Kidney (tissue), 14 donors: ENCODE measurements around the gene MYRFL. TPM values are rescaled to one million over a fixed set of nuclear protein-coding genes. Genes with fewer than 3 reads are reported as not detected.

ENCODE experiments used
- DNase-seq, 5 donors: peaks; one replicate each; pipeline ENCODE4 v3.0.0-alpha.2; 2013 to 2020
- FAIRE-seq: peaks from 2 replicates; lab custom pipeline; 2012; peaks lifted over from hg19 to GRCh38; lab: Jason Lieb, UNC
- H3K27ac ChIP-seq, 2 donors: one replicate each; pipeline ENCODE4 v1.7.0; 2013; ENCODE audit warnings: low read depth in 2 of 2, low read length in 2 of 2, inconsistent platforms in 1 of 2
- H3K27me3 ChIP-seq: one replicate; pipeline ENCODE4 v1.7.1; 2013; ENCODE audit warnings: low read length, inconsistent platforms; ENCODE audit not compliant: control insufficient read depth, insufficient read depth
- H3K36me3 ChIP-seq, 3 donors: one replicate each; pipeline versions ENCODE4 v1.7.0 to v1.7.1; 2013; ENCODE audit warnings: low read length in 3 of 3, control low read depth in 1 of 3, inconsistent platforms in 1 of 3; ENCODE audit not compliant: insufficient read depth in 3 of 3, control insufficient read depth in 2 of 3
- H3K4me1 ChIP-seq, 3 donors: one replicate each; pipeline versions ENCODE4 v1.7.0 to v1.7.1; 2013; ENCODE audit warnings: low read length in 3 of 3, inconsistent platforms in 1 of 3, low read depth in 1 of 3; ENCODE audit not compliant: control insufficient read depth in 2 of 3, insufficient read depth in 2 of 3
- H3K4me3 ChIP-seq, 3 donors: one replicate each; pipeline versions ENCODE4 v1.7.0 to v1.8.1; 2013; ENCODE audit warnings: low read length in 3 of 3, control low read depth in 1 of 3, inconsistent platforms in 1 of 3
- H3K9ac ChIP-seq, 3 donors: one replicate each; pipeline versions ENCODE4 v1.7.0 to v1.7.1; 2013; ENCODE audit warnings: low read length in 3 of 3, control low read depth in 1 of 3, inconsistent platforms in 1 of 3
- H3K9me3 ChIP-seq, 3 donors: one replicate each; pipeline versions ENCODE4 v1.7.0 to v1.7.1; 2013; ENCODE audit warnings: low read length in 3 of 3, control low read depth in 1 of 3, inconsistent platforms in 1 of 3; ENCODE audit not compliant: control insufficient read depth in 2 of 3, insufficient read depth in 1 of 3
- CTCF ChIP-seq: IDR thresholded peaks from 3 replicates; pipeline ENCODE4 v1.5.1; 2012; ENCODE audit warnings: mild to moderate bottlenecking, moderate library complexity, borderline replicate concordance; ENCODE audit not compliant: insufficient read depth; ENCODE audit errors: extremely low read depth
- intact Hi-C: fragments of 100-400 bp; cut with DNase I; formaldehyde crosslinking; loops from one replicate; pipeline ENCODE4 v1.11.1; 2022
- polyA plus RNA-seq: library from polyadenylated mRNA; stranded (reverse); fragments of 350-450 nt; fragmentation: Illumina TruSeq; extraction: RNeasy Lipid Tissue Mini Kit (QIAGEN cat#74804); gene quantifications from one replicate; pipeline ENCODE4 v1.2.3, GENCODE V29; 2014; ENCODE audit warnings: low read depth, low replicate concordance; ENCODE audit not compliant: insufficient read depth
- total RNA-seq: library from RNA; stranded (reverse); fragmentation: NEBNext Ultra II Directional; extraction: Animal tissue kit (Norgen Biotek cat#: 25700); gene quantifications from one replicate; pipeline ENCODE4 v1.2.1, GENCODE V29; 2021
- donor health status: control.
- donor health status: control.
- donor health status: control.
- donor health status: control.
- donor health status: control.
- donor health status: DM: yes; HTN: yes; CAD: no.
- donor health status: Normal renal cell carcinoma (clear cell type).

MYRFL gene
- total and polyA plus RNA-seq, 2 donors from 2014 or later = 0.82 to 1.6 TPM

GRCh38 chr12:69932154-69932553, 107.1 kb downstream of the MYRFL start:
- Histone ChIP-seq H3K4me1 (no peaks in the 10 kb centered on the region), H3K4me3 (no peak overlapping the region), H3K27me3 (no peaks in the 10 kb centered on the region), H3K9ac (no peak overlapping the region), H3K9me3 (no peaks in the 10 kb centered on the region), H3K36me3 (no peaks in the 10 kb centered on the region), H3K27ac (no peak overlapping the region)
- intact Hi-C loops = no loop called here
- TF ChIP-seq CTCF = no peak
- DNase-seq = no peak
- FAIRE-seq = no peak

GRCh38 chr12:69932676-69933552, 107.9 kb downstream of the MYRFL start:
- Histone ChIP-seq H3K4me1 (no peaks in the 10 kb centered on the region), H3K27me3 (no peaks in the 10 kb centered on the region), H3K9ac (no peak overlapping the region), H3K4me3 (no peak overlapping the region), H3K36me3 (no peaks in the 10 kb centered on the region), H3K9me3 (no peaks in the 10 kb centered on the region), H3K27ac (no peak overlapping the region)
- intact Hi-C loops = no loop called here
- FAIRE-seq = no peak
- no peak for TF ChIP-seq CTCF
- DNase-seq = peak in 1 of 5 donors; percentile 30

GRCh38 chr12:69934011-69934410, 109.0 kb downstream of the MYRFL start:
- H3K4me3 ChIP-seq = no peak overlapping the region
- no peaks in the 10 kb centered on the region for H3K4me1 ChIP-seq
- DNase-seq = no peak
- no peaks in the 10 kb centered on the region for H3K27me3 ChIP-seq
- H3K36me3 ChIP-seq = no peaks in the 10 kb centered on the region
- no peak for TF ChIP-seq CTCF
- H3K27ac ChIP-seq = no peak overlapping the region
- H3K9me3 ChIP-seq = no peaks in the 10 kb centered on the region
- FAIRE-seq = no peak
- no peak overlapping the region for H3K9ac ChIP-seq
- intact Hi-C loops = no loop called here
